Lung microvascular endothelial cell (primary cell): ENCODE measurements around the gene LRRC49. TPM values are rescaled to one million over a fixed set of nuclear protein-coding genes. Genes with fewer than 3 reads are reported as not detected.
"Not testable (repeated sequence)": the region's sequence is repeated elsewhere in the genome, so short reads cannot be mapped to it uniquely, and the experiment has no call there.

Experiments used
- DNase-seq, 2 donors: peaks; one replicate each; pipeline versions ENCODE4 v3.0.0 to v3.0.0-alpha.2; 2010; ENCODE audit warnings: low read depth in 2 of 2
- total RNA-seq: library from RNA; depleted of rRNA; stranded (reverse); fragments of >200 nt; gene quantifications from 2 replicates; pipeline ENCODE4 v1.2.1, GENCODE V29; 2014

LRRC49 gene
- total RNA-seq, 1 donor from 2014 or later = 3.0 TPM

DNA sequence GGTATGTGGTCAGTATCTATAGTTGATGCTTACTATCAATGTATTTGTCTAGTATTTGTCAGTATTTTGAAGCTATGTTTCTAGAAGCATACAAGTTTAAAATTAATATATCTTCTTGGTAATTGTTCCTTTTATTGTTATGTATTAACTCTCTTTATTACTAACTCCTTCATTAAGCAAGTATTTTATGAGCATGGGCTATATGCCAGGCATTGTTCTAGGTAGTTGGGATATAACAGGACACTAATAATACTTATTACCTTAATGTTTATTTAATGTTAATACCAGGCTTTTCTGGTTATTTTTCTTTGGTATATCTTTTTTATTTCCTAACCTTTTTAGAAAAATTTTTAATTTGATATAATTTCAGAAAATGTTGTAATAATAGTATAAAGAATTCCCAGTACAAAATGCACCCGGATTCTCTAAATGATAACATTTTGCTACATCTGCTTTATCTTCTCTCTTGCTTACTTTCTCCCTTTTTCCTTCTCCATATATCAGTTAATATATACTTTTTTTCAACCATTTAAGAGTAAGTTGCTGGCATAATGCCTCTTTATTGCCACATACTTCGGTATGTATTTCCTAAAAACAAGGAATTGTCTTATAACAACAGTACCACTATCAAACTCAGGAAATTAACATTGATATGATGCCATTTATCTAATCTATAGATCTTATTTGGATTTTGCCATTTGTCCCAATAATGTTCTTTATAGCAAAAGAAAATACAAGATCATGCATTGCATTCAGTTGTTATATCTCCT is 30.9 kb downstream of the LRRC49 start:
- DNase-seq = peak in 1 of 2 donors; percentile 41

DNA sequence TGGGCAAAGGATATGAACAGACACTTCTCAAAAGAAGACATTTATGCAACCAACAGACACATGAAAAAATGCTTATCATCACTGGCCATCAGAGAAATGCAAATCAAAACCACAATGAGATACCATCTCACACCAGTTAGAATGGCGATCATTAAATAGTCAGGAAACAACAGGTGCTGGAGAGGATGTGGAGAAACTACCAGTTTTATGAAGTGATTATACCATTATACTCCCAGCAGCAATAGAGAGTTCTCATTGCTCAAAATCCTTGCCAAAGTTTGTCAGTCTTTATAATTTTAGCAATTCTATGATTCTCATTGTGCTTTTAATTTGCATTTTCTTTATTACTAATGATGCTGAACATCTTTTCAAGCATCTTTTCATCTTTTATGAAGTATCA is 34.3 kb downstream of the LRRC49 start:
- not testable (repeated sequence) for DNase-seq

DNA sequence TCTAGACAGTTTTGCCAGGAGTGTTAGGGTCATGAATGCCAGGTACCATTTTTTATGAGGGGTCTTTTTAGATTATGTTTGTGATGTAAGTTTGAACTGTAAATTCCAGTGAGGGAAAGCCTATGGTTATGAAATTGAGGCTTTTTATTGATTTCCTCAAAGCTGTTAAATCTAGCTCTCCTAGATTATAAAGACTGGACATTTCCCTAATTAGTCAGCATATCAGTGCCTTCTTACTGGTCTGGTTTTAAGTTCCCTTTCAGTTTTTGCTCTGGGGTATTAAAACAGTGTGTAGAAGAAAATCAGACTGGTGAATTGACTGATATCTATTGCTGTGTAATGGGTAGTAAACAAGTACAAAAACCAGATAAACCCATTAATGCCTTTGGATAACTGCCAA is 39.2 kb downstream of the LRRC49 start:
- no peak for DNase-seq

DNA sequence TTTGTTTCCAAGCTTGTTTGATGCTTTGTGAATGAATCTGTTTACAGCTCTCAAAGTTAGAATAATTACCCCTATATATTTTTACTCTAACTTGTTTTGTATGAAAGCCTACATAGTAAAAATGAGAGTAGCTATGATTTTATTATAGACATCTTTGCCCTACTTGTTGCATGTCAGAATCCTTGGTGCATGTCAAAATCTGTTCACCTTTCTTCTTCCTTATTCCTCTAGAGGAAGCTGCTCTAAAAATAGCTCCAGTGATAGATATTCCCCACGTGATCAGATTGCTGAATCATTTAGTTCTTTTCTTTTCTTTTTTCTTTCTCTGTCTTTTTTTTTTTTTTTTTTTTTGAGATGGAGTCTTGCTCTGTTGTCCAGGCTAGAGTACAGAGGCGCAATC is 39.8 kb downstream of the LRRC49 start:
- DNase-seq = no peak

DNA sequence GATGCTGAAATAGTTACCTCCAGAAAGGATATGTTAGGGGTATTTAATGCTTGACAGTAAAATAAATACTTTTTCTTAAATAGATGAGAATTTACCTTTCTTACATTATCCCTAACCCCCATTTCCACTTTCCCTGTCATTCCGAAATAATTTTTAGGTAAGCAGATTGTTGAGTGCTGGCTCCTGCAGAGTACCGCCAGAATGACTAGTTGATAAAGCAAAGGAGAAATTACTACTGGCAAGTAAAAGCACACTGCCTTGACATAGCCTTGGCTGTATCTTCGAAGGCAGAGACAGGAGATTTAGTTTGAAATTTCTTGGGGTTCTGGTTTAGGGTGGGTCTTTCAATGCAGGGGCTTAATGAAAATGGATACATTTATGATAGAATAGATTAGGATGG is 40.8 kb downstream of the LRRC49 start:
- no peak for DNase-seq

DNA sequence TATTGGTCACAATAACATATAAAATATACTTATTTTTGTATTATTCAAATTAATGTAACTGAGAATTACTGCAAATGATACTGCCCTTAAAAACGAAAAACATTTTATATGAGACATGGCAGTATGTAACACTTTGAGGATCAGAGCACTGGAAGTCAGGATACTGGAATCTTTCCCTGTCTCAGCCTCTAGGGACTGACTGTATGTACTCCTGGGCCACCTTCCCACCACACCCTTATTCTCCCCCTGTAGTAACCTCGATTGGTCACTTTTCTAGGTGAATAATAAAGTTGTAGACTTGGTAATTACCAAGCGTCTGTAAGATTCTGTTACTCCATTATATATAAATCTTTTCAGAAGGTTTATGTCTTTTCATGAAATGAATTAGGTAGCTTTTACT is 43.0 kb downstream of the LRRC49 start:
- DNase-seq = no peak

DNA sequence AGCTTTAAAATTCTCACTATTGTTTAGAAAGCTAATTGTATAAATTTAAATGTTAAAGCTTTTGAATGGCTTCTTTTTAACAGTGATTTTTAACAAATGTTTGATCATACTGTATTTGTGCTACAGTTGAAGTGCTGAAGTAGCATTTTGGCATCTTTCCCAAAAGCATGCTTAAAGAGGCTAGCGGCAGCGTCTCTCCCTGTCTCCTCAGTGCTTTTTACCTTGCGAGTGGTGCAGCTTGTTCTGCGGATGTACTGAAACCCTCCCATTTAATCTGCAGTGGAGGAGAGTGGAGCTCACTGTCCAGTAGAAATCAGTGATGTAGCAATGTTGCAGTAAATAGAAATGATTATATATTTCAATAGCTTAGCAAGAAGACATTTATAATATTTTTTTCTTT is 43.7 kb downstream of the LRRC49 start:
- DNase-seq = no peak

DNA sequence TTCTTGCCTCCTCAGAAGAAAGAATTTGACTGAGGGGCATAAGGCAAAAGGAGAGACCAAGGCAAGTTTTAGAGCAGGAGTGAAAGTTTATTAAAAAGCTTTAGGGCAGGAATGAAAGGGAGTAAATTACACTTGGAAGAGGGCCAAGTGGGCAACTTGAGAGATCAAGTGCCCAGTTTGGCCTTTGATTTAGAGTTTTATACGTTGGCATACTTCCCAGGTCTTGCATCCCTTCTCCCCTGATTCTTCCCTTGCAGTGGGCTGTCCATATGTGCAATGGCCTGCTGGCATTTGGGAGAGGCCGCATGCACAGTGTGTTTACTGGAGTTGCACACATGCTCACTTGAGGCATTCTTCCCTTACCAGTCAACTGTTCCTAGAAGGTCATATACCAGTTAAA is 50.7 kb downstream of the LRRC49 start:
- DNase-seq = not testable (repeated sequence)

DNA sequence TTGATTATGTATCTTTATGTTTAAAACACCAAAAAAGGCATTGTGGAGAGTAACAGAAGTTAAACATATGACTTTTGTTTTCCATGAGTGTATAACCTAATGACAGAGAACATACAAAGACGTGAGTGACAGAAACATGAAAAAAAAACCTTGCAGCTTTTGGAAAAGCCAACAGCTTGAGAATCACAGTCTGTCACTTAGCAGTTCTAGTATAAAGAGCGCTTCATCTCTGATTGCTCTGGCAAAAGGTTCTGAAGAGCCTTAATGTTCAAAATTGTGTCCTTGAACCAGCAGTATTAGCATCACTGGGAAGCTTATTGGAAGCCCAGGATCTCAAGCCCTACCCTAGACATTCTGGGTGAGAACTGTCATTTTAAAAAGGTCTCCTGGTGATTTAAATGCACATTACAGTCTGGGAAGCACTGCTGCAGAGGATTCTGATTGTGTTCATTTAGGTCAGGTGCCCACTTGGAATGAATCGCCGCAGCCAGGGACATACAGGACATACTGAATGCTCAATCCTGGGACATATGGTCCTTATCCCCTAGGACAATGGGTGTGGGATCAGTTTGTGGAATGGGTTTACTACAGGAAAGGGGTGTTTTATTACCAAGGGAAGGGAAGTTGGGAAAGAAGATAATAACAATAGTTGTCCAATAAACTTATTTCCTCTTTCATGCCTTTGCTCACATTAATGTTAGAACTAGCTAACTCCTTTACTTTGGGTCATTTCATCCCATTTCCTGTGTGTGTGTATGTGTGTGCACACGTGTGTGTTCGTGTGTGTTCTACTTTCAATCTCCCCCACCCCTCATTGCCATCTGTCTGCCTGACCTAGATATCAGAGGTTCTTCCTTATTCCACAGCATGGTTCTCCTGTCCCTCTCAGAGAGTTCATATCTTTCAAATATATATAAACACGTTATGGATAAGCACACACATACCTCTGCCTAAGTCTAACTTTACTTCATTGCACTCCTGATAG is 55.0 kb downstream of the LRRC49 start:
- DNase-seq = peak; percentile 0 to 53

DNA sequence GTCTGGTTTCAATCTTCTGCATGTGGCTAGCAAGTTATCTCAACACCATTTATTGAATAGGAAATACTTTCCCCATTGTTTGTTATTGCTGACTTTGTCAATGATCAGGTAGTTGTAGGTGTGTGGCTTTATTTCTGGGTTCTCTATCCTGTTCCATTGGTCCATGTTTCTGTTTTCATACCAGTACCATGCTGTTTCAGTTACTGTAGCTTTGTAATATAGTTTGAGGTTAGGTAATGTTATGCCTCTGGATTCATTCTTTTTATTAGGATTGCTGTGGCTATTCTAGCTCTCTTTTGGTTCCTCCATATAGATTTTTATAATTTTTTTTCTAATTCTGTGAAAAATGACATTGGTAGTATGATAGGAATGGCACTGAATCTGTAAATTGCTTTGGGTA is 58.3 kb downstream of the LRRC49 start:
- no peak for DNase-seq

DNA sequence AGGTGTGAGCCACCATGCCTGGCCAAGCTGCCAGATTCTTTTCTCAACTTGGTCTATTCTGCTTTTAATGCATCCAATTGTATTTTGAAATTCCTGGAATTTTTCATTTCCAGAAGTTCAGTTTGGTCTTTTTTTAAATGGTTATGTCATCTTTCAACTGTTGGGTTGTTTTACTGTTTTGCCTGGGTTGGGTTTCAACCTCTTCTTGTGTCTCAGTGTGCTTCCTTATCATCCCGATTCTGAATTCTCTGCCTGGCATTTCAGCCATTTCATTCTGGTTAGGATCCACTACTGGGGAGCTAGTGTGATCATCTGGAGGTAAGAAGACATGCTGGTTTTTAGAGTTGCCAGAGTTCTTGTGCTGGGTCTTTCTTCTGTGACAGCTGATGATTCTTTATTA is 61.5 kb downstream of the LRRC49 start:
- no peak for DNase-seq

DNA sequence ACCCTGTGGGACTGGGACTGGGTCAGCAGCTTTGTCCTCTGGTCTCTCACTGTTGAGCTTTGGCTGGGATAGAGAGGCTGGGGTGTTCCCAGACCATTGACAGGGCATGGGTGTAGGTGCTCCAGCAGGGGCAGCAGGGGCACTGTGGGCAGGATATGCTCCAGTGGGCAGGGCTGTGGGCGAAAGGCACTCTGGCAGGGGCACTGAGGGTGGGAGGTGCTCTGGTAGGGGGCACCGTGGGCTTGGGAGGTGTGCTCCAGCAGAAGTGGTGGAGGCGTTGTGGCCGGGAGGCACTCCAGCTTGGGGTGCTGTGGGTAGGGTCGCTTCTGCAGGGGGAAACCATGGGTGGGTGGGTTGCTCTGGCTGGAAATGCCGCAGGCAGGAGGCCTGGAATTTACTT is 62.1 kb downstream of the LRRC49 start:
- DNase-seq = no peak

DNA sequence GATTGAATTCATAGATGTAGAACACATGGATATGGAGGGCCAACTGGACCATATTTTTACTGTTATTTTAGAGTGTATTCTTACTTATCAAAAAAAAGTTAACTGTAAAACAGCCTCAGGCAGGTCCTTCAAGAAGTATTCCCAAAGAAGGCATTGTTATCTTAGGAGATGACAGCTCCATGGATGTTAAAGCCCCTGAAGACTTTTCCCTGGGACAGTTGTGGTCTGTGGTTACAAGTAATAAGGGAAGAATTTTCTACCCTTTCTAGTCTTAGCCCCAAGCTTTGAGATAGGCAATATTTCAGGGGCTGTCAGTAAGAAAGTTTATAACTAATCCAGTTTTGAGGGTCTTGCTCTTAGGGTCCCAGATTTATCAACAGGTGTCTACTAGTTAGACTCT is 62.5 kb downstream of the LRRC49 start:
- no peak for DNase-seq

DNA sequence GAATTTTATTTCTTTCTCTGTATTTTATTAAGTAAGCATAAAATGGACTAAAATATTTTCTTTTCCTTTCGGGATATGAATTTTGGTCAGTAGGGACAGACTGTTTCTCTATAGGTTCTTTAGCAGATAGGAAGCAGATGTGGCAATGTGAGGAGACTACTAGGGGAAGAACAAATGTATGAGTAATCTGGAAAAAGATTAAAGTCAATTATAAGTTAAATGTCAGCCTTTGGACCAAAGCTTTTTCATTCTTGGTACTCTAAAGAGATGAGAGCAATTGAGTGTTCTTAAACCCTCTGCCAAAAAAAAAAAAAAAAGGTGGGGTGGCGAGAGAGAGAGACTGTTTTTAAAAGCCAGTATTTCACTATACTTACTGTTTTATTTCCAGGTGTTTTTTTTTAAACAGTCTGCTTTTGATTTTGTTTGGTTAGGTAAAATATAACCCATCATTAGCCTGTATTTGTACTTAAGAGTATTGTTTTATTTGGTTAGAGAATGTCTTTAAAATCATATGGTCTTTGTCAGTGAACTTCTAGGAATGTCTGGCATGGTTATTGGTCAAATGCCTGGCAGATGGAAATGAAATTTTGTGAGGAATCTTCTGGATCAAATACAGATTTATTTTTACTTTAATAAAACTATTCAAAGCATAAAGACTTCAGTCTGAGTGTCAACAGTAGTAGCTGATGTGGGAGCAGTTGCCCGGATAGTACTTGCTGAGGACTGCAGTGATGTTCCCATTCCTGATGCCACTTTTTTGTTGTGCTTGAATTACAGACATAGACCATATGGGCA is 63.8 kb downstream of the LRRC49 start:
- DNase-seq = no peak

DNA sequence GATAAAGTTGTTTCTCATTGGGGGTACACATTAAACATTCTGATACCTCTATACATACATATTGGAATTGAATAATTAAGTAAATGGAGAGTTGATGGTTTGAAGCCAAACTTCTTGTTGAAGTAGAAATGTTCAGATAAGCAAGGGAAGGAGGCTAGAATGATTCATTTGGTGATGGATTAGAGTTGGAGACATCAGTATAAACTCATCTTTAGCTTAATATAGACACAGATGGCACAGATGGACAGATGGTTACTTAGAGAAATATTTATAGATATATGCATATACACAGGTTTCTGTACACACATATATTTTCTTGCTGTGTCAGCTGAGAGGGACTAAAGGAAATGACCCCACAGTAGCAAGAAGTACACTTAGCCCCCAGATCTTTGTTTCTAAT is 69.5 kb downstream of the LRRC49 start:
- no peak for DNase-seq

DNA sequence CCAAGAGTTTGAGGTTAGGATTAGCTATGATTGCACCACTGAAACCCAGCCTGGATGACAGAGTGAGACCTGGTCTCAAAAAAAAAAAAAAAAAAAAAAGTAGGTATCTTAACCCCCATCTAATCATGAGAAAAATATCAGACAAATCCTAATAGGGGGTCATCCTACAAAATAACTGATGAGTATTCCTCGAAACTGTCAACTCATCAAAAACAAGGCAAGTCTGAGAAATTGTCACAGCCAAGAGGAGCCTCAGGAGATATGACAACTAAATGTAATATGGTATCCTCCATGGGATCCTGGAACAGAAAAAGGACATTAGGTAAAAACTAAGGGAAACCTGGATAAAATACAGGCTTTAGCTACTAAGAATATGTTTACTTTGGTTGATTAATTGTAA is 70.6 kb downstream of the LRRC49 start:
- no peak for DNase-seq

DNA sequence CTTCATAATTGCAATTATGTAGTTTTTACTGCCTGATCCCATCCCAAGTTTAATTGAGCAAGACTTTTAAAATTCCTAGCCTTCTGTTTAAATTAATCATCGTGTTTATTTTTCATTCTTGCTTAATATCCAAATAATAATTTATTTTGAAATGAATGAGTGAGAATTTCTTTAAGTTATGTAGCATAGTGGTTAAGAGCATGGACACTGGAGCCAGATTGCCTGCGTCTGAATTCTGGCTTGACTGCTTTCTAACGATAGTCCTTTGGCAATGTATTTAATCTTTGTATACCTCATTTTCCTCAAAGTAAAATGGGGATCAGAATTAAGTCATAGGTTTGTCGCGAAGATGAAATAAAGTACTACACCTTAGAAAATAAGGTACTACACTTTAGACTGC is 71.4 kb downstream of the LRRC49 start:
- no peak for DNase-seq

DNA sequence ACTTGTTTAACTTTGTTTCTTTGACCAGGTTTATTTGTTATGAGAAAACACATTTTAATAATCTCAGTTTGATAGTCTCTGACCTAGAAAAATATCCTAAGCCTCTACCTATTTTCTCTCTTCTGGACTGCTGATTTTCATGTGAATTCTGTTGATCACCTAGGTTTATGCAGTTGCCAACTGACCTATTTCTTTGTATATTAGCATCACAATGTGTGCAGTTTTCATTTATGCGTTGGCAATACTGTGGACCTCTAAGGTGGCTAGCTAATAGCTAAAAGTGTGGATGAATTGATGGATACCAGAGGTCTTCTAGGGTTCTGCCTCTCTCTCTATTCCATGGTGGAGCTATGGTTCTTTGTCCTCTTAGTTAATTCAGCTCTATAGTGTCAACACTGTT is 72.1 kb downstream of the LRRC49 start:
- no peak for DNase-seq

DNA sequence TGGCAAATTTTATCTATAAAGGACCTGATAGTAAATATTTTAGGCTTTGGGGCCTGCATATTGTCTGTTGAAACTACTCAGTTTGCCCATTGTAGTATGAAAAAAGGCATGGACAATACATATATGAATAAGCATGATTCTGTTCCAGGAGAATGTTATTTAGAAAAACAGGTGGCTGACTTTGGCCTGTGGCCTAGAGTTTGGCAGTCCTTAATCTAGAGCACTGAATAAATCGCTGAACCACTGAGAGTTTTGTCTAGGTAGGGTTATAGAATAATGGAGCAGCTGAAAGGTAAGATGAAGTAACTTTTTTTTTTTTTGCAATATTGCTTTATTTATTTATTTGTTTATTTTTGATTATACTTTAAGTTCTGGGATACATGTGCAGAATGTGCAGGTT is 75.0 kb downstream of the LRRC49 start:
- no peak for DNase-seq

DNA sequence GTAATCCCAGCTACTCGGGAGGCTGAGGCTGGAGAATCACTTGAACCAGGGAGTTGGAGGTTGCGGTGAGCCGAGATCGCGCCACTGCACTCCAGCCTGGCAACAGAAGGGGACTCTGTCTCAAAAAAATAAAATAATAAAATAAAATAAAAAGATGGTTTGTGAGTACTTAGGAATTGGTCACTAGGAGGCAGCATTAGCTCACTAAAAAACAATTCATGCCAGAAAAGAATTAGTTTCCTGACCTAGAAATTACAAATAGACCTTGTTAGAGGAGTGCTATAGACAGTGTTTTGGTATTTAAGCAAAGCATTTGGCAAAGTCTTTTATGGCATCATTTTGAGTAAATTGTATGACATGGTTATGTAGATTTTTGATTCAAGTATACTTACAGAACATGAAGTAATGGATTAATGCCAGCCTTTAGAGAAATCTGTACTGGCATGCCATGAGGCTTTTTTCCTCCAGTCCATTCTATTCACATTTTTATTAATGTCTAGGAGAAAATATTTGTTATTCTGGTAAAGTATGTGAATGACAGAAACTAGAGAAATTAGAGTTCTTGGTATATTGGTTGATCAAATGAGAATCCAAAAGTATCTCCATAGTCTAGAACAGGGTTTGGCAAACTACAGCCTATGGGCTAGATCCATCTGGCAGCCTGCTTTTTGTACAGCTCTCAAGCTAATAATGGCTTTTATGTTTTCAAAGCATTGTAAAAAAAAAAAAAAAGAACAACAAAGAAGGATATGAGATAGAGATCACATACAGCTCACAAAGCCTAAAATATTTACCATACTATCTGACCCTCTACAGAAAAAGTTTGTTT is 81.6 kb downstream of the LRRC49 start:
- peak; percentile 69 to 83 for DNase-seq

DNA sequence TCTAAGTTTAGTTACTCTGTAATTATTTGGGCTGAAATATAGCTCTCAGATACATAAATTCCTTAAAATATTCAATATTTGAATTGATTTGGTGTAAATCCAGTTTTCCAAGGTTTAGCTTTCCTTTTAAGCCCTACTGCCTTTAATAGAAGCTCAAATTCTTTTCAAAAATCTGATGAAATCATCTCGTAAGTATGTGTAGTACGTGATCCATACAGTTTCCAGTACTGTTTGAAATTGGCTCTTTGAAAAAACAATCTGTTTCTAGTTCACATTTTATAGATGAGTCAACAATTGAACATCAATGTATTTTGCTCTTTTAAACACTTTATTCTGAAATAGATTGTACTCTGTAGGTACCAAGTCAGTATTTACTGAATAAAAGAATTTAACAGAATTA is 84.2 kb downstream of the LRRC49 start:
- DNase-seq = no peak
